Heart right ventricle (tissue), 16 donors: ENCODE data around the gene TBC1D14. TPM values are rescaled to one million over a fixed set of nuclear protein-coding genes. Genes with fewer than 3 reads are reported as not detected.
A peak's percentile ranks its signal among the peaks of the same experiment; 100 is the strongest.

Experiments
- ATAC-seq, 8 donors: fragments of 200-7000 bp; cut with Tn5 transposase; one replicate each; pipeline ENCODE4 v1.9.1; 2020; ENCODE audit warnings: mild to moderate bottlenecking in 8 of 8, moderate library complexity in 8 of 8, moderate number of reproducible peaks in 1 of 8
- DNase-seq, 2 donors: peaks; one replicate each; pipeline ENCODE4 v3.0.0-alpha.2; 2020
- H3K27ac ChIP-seq, 10 donors: fragments of 200-600 bp; sonication (generic) in 2 of 10; one replicate each; pipeline versions ENCODE4 v1.5.0 to v1.8.0; 2020 to 2022; ENCODE audit warnings: mild to moderate bottlenecking in 3 of 10
- H3K27me3 ChIP-seq, 7 donors: fragments of 200-600 bp; one replicate each; pipeline ENCODE4 v1.8.0; 2021 to 2022; ENCODE audit warnings: mild to moderate bottlenecking in 2 of 7
- H3K36me3 ChIP-seq, 9 donors: fragments of 200-600 bp; sonication (generic) in 1 of 9; one replicate each; pipeline versions ENCODE4 v1.5.0 to v1.8.0; 2020 to 2022; ENCODE audit warnings: mild to moderate bottlenecking in 2 of 9
- H3K4me1 ChIP-seq, 9 donors: fragments of 200-600 bp; sonication (generic) in 1 of 9; one replicate each; pipeline versions ENCODE4 v1.5.0 to v1.8.0; 2020 to 2022; ENCODE audit warnings: mild to moderate bottlenecking in 4 of 9
- H3K4me3 ChIP-seq, 10 donors: fragments of 200-600 bp; sonication (generic) in 2 of 10; one replicate each; pipeline versions ENCODE4 v1.5.0 to v1.8.0; 2020 to 2022; ENCODE audit warnings: mild to moderate bottlenecking in 7 of 10, moderate library complexity in 2 of 10
- H3K9me3 ChIP-seq, 11 donors: fragments of 200-600 bp in 10 of 11; sonication (generic) in 2 of 11; one replicate each; pipeline versions ENCODE4 v1.5.0 to v1.8.0; 2013 to 2022; ENCODE audit warnings: mild to moderate bottlenecking in 2 of 11, control low read depth in 1 of 11, moderate library complexity in 1 of 11
- WGBS, 2 donors: extraction: QIAGEN DNeasy Blood & Tissue Kit; methylation state at CpG; one replicate each; pipeline ENCODE4 v1.1.7; 2013; ENCODE audit warnings: inconsistent platforms in 1 of 2; 5-methylcytosine and 5-hydroxymethylcytosine counted together
- intact Hi-C, 10 donors: fragments of 100-400 bp; cut with DNase I; formaldehyde crosslinking; loops; one replicate each; pipeline versions ENCODE4 v1.11.1 to v1.14.2; 2022
- polyA plus RNA-seq, 2 donors: library from polyadenylated mRNA; stranded (reverse); fragments of 200-250 nt; gene quantifications; one replicate each; pipeline ENCODE4 v1.2.3, GENCODE V29; 2013
- total RNA-seq, 10 donors: library from RNA; stranded (reverse); fragmentation: NEBNext Ultra II Directional in 3 of 10; extraction: Animal tissue kit (Norgen Biotek cat#: 25700) in 3 of 10; gene quantifications; one replicate each; pipeline versions ENCODE4 v1.2.1 to v1.2.4, GENCODE V29; 2021 to 2023
- TF ChIP-seq, protein P1 (sequence below), 9 donors: fragments of 200-600 bp; sonication (generic) in 2 of 9; IDR thresholded peaks; one replicate each; pipeline versions ENCODE4 v1.5.0 to v1.8.0; 2021 to 2022; ENCODE audit warnings: antibody characterized with exemption in 9 of 9, mild to moderate bottlenecking in 5 of 9, moderate library complexity in 1 of 9
- donor health status: Arrhythmogenic right ventricular cardiomyopathy.
- donor health status: ischemic (EF 13 %, LVEDD 7.1; RV severe dilation, severe dysfunction).
- donor health status: healthy with polysubstance abuse.
- donor health status: DM: no; HTN: yes; CAD: no.
- donor health status: DM: no; HTN: no; CAD: no.
- donor health status: ischemic (EF 25% LVEDD 6.9; RV normal size, moderate dysfunction).
- donor health status: ischemic (EF 25% LVEDD 5.7; RV mildly dilated, moderate dysfunction).
- donor health status: healthy.
- donor health status: DM: yes; HTN: yes; CAD: no.
- donor health status: Ischemic cardiomyopathy.
- donor health status: ischemic (EF 35%, LVEDD 5.7; RV mildly dilated, moderate dysfunction).
- donor health status: nonischemic (EF 11% LVEDD 7.7; RV severe dilation, severe dysfunction).
- donor health status: DM: yes; HTN: yes; CAD: no.
- donor health status: PGD.
- donor health status: ischemic (EF 29% LVEDD 5.4; RV normal size, mild dysfunction).
- donor health status: nonischemic (EF 23%, LVEDD 6.1; RV moderate dilation, normal function).

The TBC1D14 gene
- total and polyA plus RNA-seq, 12 donors = 10.5 to 43.7 (median 32.6) TPM

DNA sequence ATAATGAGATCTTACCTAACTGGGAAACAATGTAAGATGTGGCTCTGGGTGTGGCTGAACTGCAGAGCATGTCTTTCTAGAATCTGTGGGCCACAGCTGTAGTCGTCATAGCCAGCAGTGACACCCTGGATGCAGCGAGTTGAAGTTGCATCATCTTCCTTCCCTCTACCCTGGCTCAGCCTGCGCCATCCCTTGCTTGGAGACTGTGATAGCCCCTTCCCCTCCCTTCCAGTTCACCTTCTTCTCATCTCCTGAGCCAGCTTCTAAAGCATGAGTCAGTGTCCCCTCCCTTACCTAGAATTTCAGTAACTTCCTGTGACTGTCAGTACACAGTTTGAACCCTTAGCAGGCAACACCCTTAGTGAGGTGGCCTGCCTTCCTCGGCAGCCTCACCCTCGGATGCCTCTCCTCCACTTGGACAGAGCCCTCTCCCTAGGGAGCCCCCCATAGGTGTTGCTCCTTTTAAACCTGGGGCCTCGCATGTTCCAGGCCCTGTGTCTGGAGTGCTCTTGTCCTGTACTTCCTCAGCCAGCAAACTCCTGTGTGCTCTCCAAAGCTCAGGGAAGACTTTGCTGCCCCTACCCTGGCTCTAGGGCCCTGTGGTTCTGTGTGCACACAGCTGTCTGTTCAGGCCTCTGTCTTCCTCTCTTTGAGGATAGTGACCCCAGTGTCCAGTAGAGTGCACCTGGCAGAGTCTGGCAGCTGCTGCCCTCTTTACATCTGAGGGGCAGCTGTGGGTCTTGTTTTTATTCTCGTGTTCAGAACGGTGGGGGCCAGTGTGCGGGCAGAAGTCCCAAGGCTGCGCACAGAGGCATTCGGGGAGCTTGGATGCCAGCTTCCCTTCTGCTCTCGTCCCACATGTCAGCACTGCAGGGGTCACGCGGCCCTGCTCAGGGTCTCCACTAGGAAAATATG is 89.8 kb downstream of the TBC1D14 start:
- Histone ChIP-seq H3K9me3 (no peaks in the 10 kb centered on the region), H3K36me3 (peaks cover 0 to 100% (median 64%) of the 10 kb centered on the region in 9 donors), H3K27ac (peak overlapping the region in 1 of 10 donors; percentile 37), H3K27me3 (no peaks in the 10 kb centered on the region), H3K4me1 (no peaks in the 10 kb centered on the region), H3K4me3 (no peak overlapping the region)
- 91 to 92% methylated on average over 14 of the region's 14 CpGs for WGBS, 2 donors
- ATAC-seq = peak in 1 of 8 donors; percentile 23
- intact Hi-C loops = no loop called here
- no peak for DNase-seq
- TF ChIP-seq, protein P1, sequence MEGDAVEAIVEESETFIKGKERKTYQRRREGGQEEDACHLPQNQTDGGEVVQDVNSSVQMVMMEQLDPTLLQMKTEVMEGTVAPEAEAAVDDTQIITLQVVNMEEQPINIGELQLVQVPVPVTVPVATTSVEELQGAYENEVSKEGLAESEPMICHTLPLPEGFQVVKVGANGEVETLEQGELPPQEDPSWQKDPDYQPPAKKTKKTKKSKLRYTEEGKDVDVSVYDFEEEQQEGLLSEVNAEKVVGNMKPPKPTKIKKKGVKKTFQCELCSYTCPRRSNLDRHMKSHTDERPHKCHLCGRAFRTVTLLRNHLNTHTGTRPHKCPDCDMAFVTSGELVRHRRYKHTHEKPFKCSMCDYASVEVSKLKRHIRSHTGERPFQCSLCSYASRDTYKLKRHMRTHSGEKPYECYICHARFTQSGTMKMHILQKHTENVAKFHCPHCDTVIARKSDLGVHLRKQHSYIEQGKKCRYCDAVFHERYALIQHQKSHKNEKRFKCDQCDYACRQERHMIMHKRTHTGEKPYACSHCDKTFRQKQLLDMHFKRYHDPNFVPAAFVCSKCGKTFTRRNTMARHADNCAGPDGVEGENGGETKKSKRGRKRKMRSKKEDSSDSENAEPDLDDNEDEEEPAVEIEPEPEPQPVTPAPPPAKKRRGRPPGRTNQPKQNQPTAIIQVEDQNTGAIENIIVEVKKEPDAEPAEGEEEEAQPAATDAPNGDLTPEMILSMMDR (IDR thresholded peaks at IDR 0.05) = no peak

DNA sequence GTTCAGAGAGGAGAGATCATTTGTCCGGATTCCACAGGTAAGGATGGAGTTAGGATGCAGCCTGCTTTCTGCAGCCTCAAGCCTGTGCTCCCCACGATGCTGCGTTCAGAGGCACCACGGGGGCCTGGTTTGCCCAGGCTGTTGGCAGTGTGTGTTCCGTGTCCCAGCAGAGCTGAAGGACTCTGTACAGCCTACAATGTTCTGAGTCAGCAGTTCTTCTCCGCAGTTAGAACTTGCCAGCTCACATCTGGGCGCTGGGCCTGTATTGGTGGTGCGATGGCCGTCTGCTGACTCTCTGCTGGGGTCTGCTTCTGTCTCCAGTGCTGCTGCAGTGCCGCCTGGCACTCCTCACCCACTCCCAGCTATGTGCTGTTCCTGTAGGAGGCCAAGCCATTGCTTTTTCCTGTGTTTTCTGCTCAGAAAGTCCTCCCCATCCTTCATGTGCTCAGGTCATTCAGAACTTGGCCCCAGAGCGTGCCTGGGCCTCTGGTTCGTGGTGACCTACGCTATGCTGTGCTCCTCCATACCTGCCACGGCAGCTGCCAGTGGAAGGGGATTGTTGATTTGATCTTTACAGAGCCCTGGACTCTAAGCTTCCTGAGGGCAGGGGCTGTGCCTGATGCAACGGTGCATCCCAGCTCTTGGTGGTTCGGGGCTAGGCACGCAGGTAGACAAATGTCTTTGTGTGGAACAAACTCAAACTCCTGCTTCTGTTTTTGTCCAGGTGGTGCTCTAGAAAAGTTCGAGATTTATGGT is 91.0 kb downstream of the TBC1D14 start:
- Histone ChIP-seq H3K4me1 (no peaks in the 10 kb centered on the region), H3K36me3 (peaks cover 0 to 100% (median 57%) of the 10 kb centered on the region in 9 donors), H3K27ac (no peak overlapping the region), H3K27me3 (no peaks in the 10 kb centered on the region), H3K9me3 (no peaks in the 10 kb centered on the region), H3K4me3 (no peak overlapping the region)
- intact Hi-C loops = no loop called here
- DNase-seq (no peak), ATAC-seq (peak in 2 of 8 donors; percentile 14 to 24)
- TF ChIP-seq, protein P1 (IDR thresholded peaks at IDR 0.05) = no peak
- 95 to 96% methylated on average over 18 of the region's 18 CpGs for WGBS, 2 donors

DNA sequence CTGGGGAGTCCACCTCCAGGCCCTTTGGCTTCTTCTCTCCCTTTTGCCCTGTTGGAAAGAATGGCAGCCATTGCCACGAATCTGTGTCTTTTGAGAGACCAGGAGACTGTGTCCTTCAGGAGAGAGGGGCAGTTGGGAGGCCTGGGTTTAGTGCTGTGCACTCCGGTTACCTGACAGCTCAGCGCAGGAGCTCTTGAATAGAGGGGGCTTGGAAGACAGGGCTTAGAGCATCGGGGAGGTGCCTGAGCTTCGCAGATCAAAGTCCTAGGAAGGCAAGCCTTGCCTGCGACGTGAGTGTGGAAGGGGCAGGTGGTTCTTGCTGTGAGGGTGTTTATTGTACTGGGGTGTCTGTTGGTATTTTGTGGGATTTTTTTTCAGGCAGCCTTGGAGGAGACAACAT is 91.6 kb downstream of the TBC1D14 start:
- intact Hi-C loops = no loop called here
- 94 to 96% methylated on average over 7 of the region's 7 CpGs for WGBS, 2 donors
- no peak overlapping the region for H3K27ac ChIP-seq
- peaks cover 0 to 100% (median 57%) of the 10 kb centered on the region in 9 donors for H3K36me3 ChIP-seq
- no peak for ATAC-seq
- no peak overlapping the region for H3K4me3 ChIP-seq
- DNase-seq = no peak
- H3K27me3 ChIP-seq = no peaks in the 10 kb centered on the region
- H3K9me3 ChIP-seq = no peaks in the 10 kb centered on the region
- H3K4me1 ChIP-seq = no peaks in the 10 kb centered on the region
- TF ChIP-seq, protein P1 (IDR thresholded peaks at IDR 0.05) = no peak

DNA sequence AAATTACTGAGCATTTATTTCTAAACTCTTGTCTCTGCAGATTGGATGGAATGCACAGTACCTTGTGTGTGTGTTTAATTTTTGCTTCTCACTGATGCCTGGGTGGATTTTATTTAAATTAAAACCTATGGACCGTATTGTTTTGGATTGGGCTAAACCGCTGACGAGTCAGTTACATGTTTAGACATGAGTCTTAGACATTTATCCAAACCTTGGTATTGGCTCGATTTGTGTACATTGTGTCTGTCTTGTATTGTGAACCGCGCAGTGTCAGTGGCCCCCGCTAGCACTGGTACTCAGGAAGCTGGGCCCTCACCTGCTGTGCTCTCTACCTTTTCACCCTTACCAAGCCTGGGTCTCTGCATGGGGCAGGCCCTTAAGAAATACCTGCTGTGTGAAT is 92.7 kb downstream of the TBC1D14 start:
- TF ChIP-seq, protein P1 (IDR thresholded peaks at IDR 0.05) = no peak
- WGBS, 2 donors = 96 to 99% methylated on average over 7 of the region's 7 CpGs
- intact Hi-C loops = no loop called here

More for the DNA sequence above, 92.7 kb downstream of the TBC1D14 start:
- no peak for ATAC-seq
- no peak for DNase-seq
- Histone ChIP-seq H3K4me1 (no peaks in the 10 kb centered on the region), H3K36me3 (peaks cover 0 to 100% (median 58%) of the 10 kb centered on the region in 9 donors), H3K4me3 (no peak overlapping the region), H3K9me3 (no peaks in the 10 kb centered on the region), H3K27ac (no peak overlapping the region), H3K27me3 (no peaks in the 10 kb centered on the region)
